ENCODE data around the gene PTPN21. TPM values are rescaled to one million over a fixed set of nuclear protein-coding genes. Genes with fewer than 3 reads are reported as not detected.
"Not testable (repeated sequence)": the region's sequence is repeated elsewhere in the genome, so short reads cannot be mapped to it uniquely, and the experiment has no call there.

Gene PTPN21
- total RNA-seq, 1 donor from 2014 or later: 16.2 TPM

DNA sequence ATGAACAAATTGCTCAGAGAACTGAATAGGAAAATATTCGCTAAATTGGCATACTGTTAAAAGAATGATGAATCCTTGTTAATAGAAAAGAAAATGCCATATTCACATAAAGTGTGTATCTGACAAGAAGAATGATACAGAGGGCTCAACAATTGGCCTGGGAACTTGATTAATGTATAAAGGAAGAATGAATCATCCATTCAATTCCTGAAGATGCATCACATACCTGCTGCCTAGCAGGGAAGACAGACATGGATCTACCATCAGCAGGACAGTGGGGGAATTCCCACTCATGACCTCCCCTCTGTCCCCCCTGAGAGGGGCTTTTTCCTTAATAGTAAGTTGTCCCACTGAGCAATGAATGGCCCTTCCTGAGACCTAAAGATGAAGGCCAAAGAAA, 13.5 kb downstream of the PTPN21 start:
- peaks cover 0 to 5% (median 0%) of the 10 kb centered on the region in 3 donors for H3K36me3 ChIP-seq (ENCODE audit: control insufficient read depth in 3 of 3, insufficient read depth in 3 of 3, low read length in 3 of 3)
- no peak overlapping the region for H3K4me3 ChIP-seq (ENCODE audit: low read length in 3 of 3)
- H3K9me3 ChIP-seq (ENCODE audit: control insufficient read depth in 3 of 3, low read length in 3 of 3): no peaks in the 10 kb centered on the region
- no peak overlapping the region for H3K9ac ChIP-seq (ENCODE audit: low read depth in 1 of 3, low read length in 3 of 3)
- H3K27me3 ChIP-seq (ENCODE audit: control insufficient read depth in 3 of 3, insufficient read depth in 3 of 3, low read length in 3 of 3): no peaks in the 10 kb centered on the region
- H3K27ac ChIP-seq (ENCODE audit: low read depth, low read length): no peak overlapping the region
- peaks cover 2 to 25% (median 5%) of the 10 kb centered on the region in 3 donors for H3K4me1 ChIP-seq (ENCODE audit: control insufficient read depth in 3 of 3, insufficient read depth in 3 of 3, low read length in 3 of 3)

DNA sequence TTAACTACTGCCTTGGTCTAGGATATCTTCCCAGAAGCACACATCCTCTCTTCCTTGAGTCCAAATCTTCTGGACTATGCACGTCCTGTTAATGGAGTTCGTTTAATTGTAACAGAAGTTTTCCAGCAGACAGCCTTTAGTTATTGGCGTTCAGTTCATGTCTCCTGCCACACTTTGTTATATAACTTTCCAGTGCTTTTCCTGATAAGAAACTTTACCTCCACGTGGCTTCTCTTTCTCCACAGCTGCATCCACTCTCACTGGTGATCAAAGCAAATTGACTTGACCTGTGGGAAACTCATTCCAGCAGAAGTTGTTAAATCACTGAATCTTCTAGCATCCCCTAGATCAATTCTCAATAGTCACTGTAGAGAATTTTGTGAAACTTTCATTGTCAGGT, 19.0 kb downstream of the PTPN21 start:
- Histone ChIP-seq H3K27ac (ENCODE audit: low read depth, low read length) (no peak overlapping the region), H3K4me3 (ENCODE audit: low read length in 3 of 3) (no peak overlapping the region), H3K27me3 (ENCODE audit: control insufficient read depth in 3 of 3, insufficient read depth in 3 of 3, low read length in 3 of 3) (no peaks in the 10 kb centered on the region), H3K4me1 (ENCODE audit: control insufficient read depth in 3 of 3, insufficient read depth in 3 of 3, low read length in 3 of 3) (peaks cover 2 to 18% (median 8%) of the 10 kb centered on the region in 3 donors), H3K9me3 (ENCODE audit: control insufficient read depth in 3 of 3, low read length in 3 of 3) (no peaks in the 10 kb centered on the region), H3K9ac (ENCODE audit: low read depth in 1 of 3, low read length in 3 of 3) (no peak overlapping the region), H3K36me3 (ENCODE audit: control insufficient read depth in 3 of 3, insufficient read depth in 3 of 3, low read length in 3 of 3) (peaks cover 0 to 9% (median 2%) of the 10 kb centered on the region in 3 donors)

GRCh38 chr14:88535149-88535548, 19.7 kb downstream of the PTPN21 start:
- no peak overlapping the region for H3K9ac ChIP-seq (ENCODE audit: low read depth in 1 of 3, low read length in 3 of 3)
- H3K4me1 ChIP-seq (ENCODE audit: control insufficient read depth in 3 of 3, insufficient read depth in 3 of 3, low read length in 3 of 3): peaks cover 2 to 12% (median 6%) of the 10 kb centered on the region in 3 donors
- no peaks in the 10 kb centered on the region for H3K9me3 ChIP-seq (ENCODE audit: control insufficient read depth in 3 of 3, low read length in 3 of 3)
- H3K27ac ChIP-seq (ENCODE audit: low read depth, low read length): no peak overlapping the region
- H3K36me3 ChIP-seq (ENCODE audit: control insufficient read depth in 3 of 3, insufficient read depth in 3 of 3, low read length in 3 of 3): peaks cover 0 to 9% (median 2%) of the 10 kb centered on the region in 3 donors
- no peak overlapping the region for H3K4me3 ChIP-seq (ENCODE audit: low read length in 3 of 3)
- no peaks in the 10 kb centered on the region for H3K27me3 ChIP-seq (ENCODE audit: control insufficient read depth in 3 of 3, insufficient read depth in 3 of 3, low read length in 3 of 3)

DNA sequence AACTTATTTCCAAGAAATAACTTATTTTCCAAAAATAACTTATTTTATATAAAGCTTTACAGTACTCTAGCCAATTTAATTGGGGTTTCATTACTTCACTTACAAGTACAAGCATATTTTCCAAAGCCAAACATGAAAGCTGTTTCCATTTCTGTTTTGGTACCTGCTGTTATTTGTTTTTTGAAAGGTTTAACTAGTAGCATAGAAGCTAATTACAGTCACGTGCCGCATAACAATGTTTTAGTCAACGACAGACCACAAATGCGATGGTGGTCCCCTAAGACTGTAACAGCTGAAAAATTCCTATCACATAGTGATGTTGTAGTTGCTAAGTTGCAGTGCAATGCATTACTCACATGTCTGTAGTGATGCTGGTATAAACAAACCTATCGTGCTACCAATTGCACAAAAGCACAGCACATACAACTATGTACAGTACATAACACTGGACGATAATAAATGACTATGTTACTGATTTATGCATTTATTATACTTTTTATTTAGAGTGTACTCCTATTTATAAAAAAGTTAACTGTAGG, 21.7 kb downstream of the PTPN21 start:
- H3K9me3 ChIP-seq (ENCODE audit: control insufficient read depth in 3 of 3, low read length in 3 of 3): no peaks in the 10 kb centered on the region
- H3K36me3 ChIP-seq (ENCODE audit: control insufficient read depth in 3 of 3, insufficient read depth in 3 of 3, low read length in 3 of 3): peaks cover 0 to 9% (median 2%) of the 10 kb centered on the region in 3 donors
- H3K27ac ChIP-seq (ENCODE audit: low read depth, low read length): no peak overlapping the region
- peaks cover 2 to 6% (median 5%) of the 10 kb centered on the region in 3 donors for H3K4me1 ChIP-seq (ENCODE audit: control insufficient read depth in 3 of 3, insufficient read depth in 3 of 3, low read length in 3 of 3)
- no peak overlapping the region for H3K9ac ChIP-seq (ENCODE audit: low read depth in 1 of 3, low read length in 3 of 3)
- no peaks in the 10 kb centered on the region for H3K27me3 ChIP-seq (ENCODE audit: control insufficient read depth in 3 of 3, insufficient read depth in 3 of 3, low read length in 3 of 3)
- H3K4me3 ChIP-seq (ENCODE audit: low read length in 3 of 3): no peak overlapping the region

GRCh38 chr14:88529889-88530288, 24.9 kb downstream of the PTPN21 start:
- H3K4me3 ChIP-seq (ENCODE audit: low read length in 3 of 3); H3K27ac ChIP-seq (ENCODE audit: low read depth, low read length); H3K4me1 ChIP-seq (ENCODE audit: control insufficient read depth in 3 of 3, insufficient read depth in 3 of 3, low read length in 3 of 3); H3K9ac ChIP-seq (ENCODE audit: low read depth in 1 of 3, low read length in 3 of 3); H3K9me3 ChIP-seq (ENCODE audit: control insufficient read depth in 3 of 3, low read length in 3 of 3); H3K36me3 ChIP-seq (ENCODE audit: control insufficient read depth in 3 of 3, insufficient read depth in 3 of 3, low read length in 3 of 3); H3K27me3 ChIP-seq (ENCODE audit: control insufficient read depth in 3 of 3, insufficient read depth in 3 of 3, low read length in 3 of 3): not testable (repeated sequence)

DNA sequence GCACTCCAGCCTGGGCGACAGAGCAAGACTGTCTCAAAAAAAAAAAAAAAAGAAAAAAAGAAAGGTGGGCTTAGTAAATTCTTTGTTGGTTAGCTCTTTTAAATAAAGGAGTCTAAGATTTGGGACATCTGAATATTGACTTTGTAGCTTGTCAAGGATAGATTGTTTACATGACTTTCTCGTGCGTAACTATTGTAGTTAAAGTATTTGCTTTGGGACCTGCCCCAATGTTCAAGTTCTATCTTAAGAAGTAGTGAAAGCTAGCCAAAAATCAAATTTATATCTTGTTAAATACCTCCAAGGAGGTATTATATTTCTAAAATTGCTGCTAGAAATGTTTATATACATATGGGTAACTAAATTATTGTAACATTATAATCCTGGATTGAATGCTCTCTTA, 32.4 kb downstream of the PTPN21 start:
- Histone ChIP-seq H3K4me3 (ENCODE audit: low read length in 3 of 3) (no peak overlapping the region), H3K9ac (ENCODE audit: low read depth in 1 of 3, low read length in 3 of 3) (no peak overlapping the region), H3K4me1 (ENCODE audit: control insufficient read depth in 3 of 3, insufficient read depth in 3 of 3, low read length in 3 of 3) (no peaks in the 10 kb centered on the region), H3K9me3 (ENCODE audit: control insufficient read depth in 3 of 3, low read length in 3 of 3) (no peaks in the 10 kb centered on the region), H3K27ac (ENCODE audit: low read depth, low read length) (no peak overlapping the region), H3K36me3 (ENCODE audit: control insufficient read depth in 3 of 3, insufficient read depth in 3 of 3, low read length in 3 of 3) (no peaks in the 10 kb centered on the region), H3K27me3 (ENCODE audit: control insufficient read depth in 3 of 3, insufficient read depth in 3 of 3, low read length in 3 of 3) (no peaks in the 10 kb centered on the region)

GRCh38 chr14:88521818-88522217, 33.0 kb downstream of the PTPN21 start:
- Histone ChIP-seq H3K9me3 (ENCODE audit: control insufficient read depth in 3 of 3, low read length in 3 of 3) (no peaks in the 10 kb centered on the region), H3K9ac (ENCODE audit: low read depth in 1 of 3, low read length in 3 of 3) (no peak overlapping the region), H3K4me3 (ENCODE audit: low read length in 3 of 3) (no peak overlapping the region), H3K27ac (ENCODE audit: low read depth, low read length) (no peak overlapping the region), H3K4me1 (ENCODE audit: control insufficient read depth in 3 of 3, insufficient read depth in 3 of 3, low read length in 3 of 3) (no peaks in the 10 kb centered on the region), H3K27me3 (ENCODE audit: control insufficient read depth in 3 of 3, insufficient read depth in 3 of 3, low read length in 3 of 3) (no peaks in the 10 kb centered on the region), H3K36me3 (ENCODE audit: control insufficient read depth in 3 of 3, insufficient read depth in 3 of 3, low read length in 3 of 3) (peaks cover 0 to 2% (median 0%) of the 10 kb centered on the region in 3 donors)

GRCh38 chr14:88519907-88520306, 34.9 kb downstream of the PTPN21 start:
- Histone ChIP-seq H3K9ac (ENCODE audit: low read depth in 1 of 3, low read length in 3 of 3) (no peak overlapping the region), H3K27ac (ENCODE audit: low read depth, low read length) (no peak overlapping the region), H3K36me3 (ENCODE audit: control insufficient read depth in 3 of 3, insufficient read depth in 3 of 3, low read length in 3 of 3) (peaks cover 1 to 13% (median 9%) of the 10 kb centered on the region in 3 donors), H3K9me3 (ENCODE audit: control insufficient read depth in 3 of 3, low read length in 3 of 3) (no peaks in the 10 kb centered on the region), H3K27me3 (ENCODE audit: control insufficient read depth in 3 of 3, insufficient read depth in 3 of 3, low read length in 3 of 3) (no peaks in the 10 kb centered on the region), H3K4me3 (ENCODE audit: low read length in 3 of 3) (no peak overlapping the region), H3K4me1 (ENCODE audit: control insufficient read depth in 3 of 3, insufficient read depth in 3 of 3, low read length in 3 of 3) (no peaks in the 10 kb centered on the region)

DNA sequence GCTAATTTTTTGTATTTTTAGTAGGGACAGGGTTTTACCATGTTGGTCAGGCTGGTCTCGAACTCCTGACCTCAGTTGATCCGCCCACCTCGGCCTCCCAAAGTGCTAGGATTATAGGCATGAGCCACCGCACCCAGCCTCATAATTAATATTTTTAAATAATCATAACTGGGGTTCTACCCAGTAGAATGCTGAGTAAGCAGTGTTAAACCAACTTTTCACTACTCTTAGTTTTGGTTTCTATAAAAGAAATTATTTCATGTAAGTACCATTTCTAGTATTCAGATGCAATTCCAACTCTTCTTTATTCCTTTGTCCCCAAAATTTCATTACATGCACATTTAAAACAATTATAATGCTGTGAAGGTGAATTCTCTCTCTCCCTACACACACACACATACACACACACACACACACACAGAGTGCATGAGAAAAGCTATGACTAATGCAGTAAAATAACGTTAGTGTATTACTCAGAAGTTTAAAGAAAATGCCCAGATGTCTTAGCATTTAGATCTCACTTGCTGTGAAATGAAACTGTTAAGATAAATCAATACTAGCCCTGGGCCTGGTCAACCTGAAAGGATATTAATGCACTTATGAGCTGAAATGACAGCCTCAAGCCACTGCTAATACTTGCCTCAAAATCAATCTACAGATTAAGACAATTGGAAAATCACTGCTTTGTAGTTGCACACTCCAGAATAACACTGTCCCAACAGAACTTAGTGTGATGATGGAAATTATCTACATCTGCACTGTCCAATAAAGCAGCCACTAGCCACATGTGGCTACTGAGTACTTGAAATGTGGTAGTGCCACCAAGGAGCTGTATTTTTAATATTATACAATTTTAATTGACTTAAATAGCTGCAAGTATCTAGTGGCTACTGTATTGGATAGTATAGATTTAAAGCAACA, 36.0 kb downstream of the PTPN21 start:
- no peak overlapping the region for H3K9ac ChIP-seq (ENCODE audit: low read depth in 1 of 3, low read length in 3 of 3)
- no peaks in the 10 kb centered on the region for H3K9me3 ChIP-seq (ENCODE audit: control insufficient read depth in 3 of 3, low read length in 3 of 3)
- no peak overlapping the region for H3K27ac ChIP-seq (ENCODE audit: low read depth, low read length)
- peaks cover 3 to 15% (median 11%) of the 10 kb centered on the region in 3 donors for H3K36me3 ChIP-seq (ENCODE audit: control insufficient read depth in 3 of 3, insufficient read depth in 3 of 3, low read length in 3 of 3)
- H3K27me3 ChIP-seq (ENCODE audit: control insufficient read depth in 3 of 3, insufficient read depth in 3 of 3, low read length in 3 of 3): no peaks in the 10 kb centered on the region
- no peaks in the 10 kb centered on the region for H3K4me1 ChIP-seq (ENCODE audit: control insufficient read depth in 3 of 3, insufficient read depth in 3 of 3, low read length in 3 of 3)
- H3K4me3 ChIP-seq (ENCODE audit: low read length in 3 of 3): no peak overlapping the region

- Histone ChIP-seq H3K36me3 (ENCODE audit: control insufficient read depth in 3 of 3, insufficient read depth in 3 of 3, low read length in 3 of 3) (peaks cover 3 to 15% (median 11%) of the 10 kb centered on the region in 3 donors), H3K9me3 (ENCODE audit: control insufficient read depth in 3 of 3, low read length in 3 of 3) (no peaks in the 10 kb centered on the region), H3K4me3 (ENCODE audit: low read length in 3 of 3) (no peak overlapping the region), H3K27me3 (ENCODE audit: control insufficient read depth in 3 of 3, insufficient read depth in 3 of 3, low read length in 3 of 3) (no peaks in the 10 kb centered on the region), H3K4me1 (ENCODE audit: control insufficient read depth in 3 of 3, insufficient read depth in 3 of 3, low read length in 3 of 3) (no peaks in the 10 kb centered on the region), H3K9ac (ENCODE audit: low read depth in 1 of 3, low read length in 3 of 3) (no peak overlapping the region), H3K27ac (ENCODE audit: low read depth, low read length) (no peak overlapping the region)
Observed at GRCh38 chr14:88516861-88517357, 37.9 kb downstream of the PTPN21 start.

Measured in skeletal muscle tissue (tissue), 4 donors.